Measurements from ENCODE around the gene TRIM34.
"Not testable (repeated sequence)": the region's sequence is repeated elsewhere in the genome, so short reads cannot be mapped to it uniquely, and the experiment has no call there.

Gene TRIM34

GRCh38 chr11:5684036-5684645, 59.3 kb downstream of the TRIM34 start:
- DNase-seq (ENCODE audit: low spot score): no peak

GRCh38 chr11:5684646-5685362, 60.0 kb downstream of the TRIM34 start, which contains the start of gene TRIM5:
TSS of gene TRIM5 (minus strand) at chr11:5685074. CDS start at chr11:5680177, 4,897 bp downstream.
- peak; percentile 81 for DNase-seq (ENCODE audit: low spot score)

DNA sequence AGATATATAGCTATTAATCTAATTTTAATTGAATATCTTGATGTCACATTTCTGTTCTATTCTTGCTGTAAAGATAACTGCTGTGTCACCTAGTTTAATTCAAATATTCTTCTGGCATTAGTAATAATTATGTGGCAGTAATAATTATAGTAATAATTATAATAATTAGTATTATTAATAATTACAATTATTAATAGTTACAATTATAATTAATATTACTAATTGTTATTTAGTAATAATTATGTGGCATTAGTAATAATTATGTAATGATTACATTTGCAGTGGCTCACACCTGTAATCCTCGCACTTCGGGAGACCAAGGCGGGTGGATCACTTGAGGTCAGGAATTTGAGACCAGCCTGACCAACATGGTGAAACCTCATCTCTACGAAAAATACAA, 61.6 kb downstream of the TRIM34 start:
- DNase-seq (ENCODE audit: low spot score): no peak

GRCh38 chr11:5688482-5688881, 63.7 kb downstream of the TRIM34 start:
- DNase-seq (ENCODE audit: low spot score): no peak

GRCh38 chr11:5689551-5689983, 64.8 kb downstream of the TRIM34 start, which contains the start of gene TRIM22:
TSS of gene TRIM22 (plus strand) at chr11:5689790. CDS start at chr11:5696233, 6,443 bp downstream.
- peak; percentile 74 for DNase-seq (ENCODE audit: low spot score)

- no peak for DNase-seq (ENCODE audit: low spot score)
Measured at GRCh38 chr11:5690216-5690615, 65.4 kb downstream of the TRIM34 start.

DNA sequence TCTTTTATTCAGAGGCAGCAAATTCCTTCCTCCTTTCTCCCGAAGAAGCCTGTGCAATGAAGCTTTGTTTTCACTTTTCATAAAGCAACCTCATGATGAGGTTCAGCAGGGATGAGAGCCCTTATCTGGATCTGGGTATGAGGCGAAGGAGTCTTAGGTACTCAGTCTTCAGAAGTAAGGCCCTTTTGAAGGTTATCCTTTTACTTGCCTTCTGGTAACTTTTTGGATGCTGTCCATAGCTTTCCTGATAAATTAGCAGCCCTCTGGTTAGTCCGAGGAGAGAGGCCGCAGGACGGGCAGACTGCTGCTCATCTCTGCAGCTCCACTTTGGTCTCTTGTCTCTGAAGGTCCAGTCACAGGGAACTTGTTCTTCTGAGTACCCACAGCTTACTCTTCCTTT, 65.9 kb downstream of the TRIM34 start:
- no peak for DNase-seq (ENCODE audit: low spot score)

DNA sequence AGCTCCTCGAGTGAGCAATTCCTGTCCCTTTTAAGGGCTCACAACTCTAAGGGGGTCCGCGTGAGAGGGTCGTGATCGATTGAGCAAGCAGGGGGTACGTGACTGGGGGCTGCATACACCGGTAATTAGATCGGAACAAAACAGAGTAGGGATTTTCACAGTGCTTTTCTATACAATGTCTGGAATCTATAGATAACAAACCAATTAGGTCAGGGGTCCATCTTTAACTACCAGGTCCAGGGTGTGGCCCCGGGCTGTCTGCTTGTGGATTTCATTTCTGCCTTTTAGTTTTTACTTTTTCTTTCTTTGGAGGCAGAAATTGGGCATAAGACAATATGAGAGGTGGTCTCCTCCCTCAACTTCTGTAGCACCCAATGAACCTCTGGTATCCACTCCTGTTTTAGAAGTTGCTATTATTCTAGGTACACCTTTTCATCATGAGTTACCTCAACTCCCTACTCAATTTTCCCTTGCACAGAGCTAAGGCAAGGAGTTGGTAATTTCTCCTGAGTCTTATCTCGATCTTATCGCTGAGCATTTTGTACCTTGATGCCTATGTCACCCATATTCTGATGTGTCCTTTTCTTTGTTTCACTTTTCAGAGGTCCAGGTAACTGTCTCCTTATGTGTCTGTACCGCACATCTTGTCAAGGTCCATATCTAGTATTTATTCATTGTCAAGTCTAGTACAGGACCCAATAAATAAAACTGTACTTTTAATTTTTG, 66.6 kb downstream of the TRIM34 start:
- not testable (repeated sequence) for DNase-seq (ENCODE audit: low spot score)

DNA sequence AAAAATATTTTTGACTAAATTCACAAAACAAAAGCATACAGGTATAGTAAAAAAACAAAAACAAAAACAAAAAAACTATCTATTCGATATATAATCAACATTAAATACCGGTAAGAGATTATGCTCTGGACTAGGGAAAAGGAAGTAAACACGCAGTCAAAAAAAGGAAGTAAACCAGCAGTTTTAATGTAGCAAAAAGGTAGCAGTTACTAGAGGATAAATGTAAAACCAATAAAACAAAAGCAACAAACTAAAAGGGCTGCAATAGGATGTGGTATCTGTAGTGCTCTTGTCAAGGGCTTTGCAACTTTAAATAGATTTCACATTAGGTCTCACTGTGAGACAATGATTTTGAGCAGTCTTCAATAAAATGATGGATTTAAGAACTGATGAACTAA, 67.2 kb downstream of the TRIM34 start:
- DNase-seq (ENCODE audit: low spot score): peak; percentile 22

Data from CD4-positive, alpha-beta T cell treated with Interleukin-6 at 100 ng/mL for 8 hours (primary cell).